Osteocyte (in vitro differentiated cells): ENCODE results near the gene CADPS2. TPM values are rescaled to one million over a fixed set of nuclear protein-coding genes. Genes with fewer than 3 reads are reported as not detected.

Source experiments
- DNase-seq: peaks from one replicate; pipeline ENCODE4 v3.0.0; 2021; ENCODE audit warnings: mixed read lengths; ENCODE audit not compliant: unreplicated experiment; ENCODE audit errors: extremely low spot score
- H3K27ac Mint-ChIP-seq: one replicate; pipeline ENCODE4 v1.8.0; 2021; ENCODE audit warnings: mild to moderate bottlenecking, mixed read lengths; ENCODE audit not compliant: unreplicated experiment
- H3K27me3 Mint-ChIP-seq: one replicate; pipeline ENCODE4 v1.8.0; 2021; ENCODE audit warnings: mixed read lengths; ENCODE audit not compliant: unreplicated experiment
- H3K36me3 Mint-ChIP-seq: one replicate; pipeline ENCODE4 v1.8.0; 2021; ENCODE audit warnings: mixed read lengths; ENCODE audit not compliant: unreplicated experiment
- H3K4me1 Mint-ChIP-seq: one replicate; pipeline ENCODE4 v1.8.0; 2021; ENCODE audit warnings: mixed read lengths; ENCODE audit not compliant: unreplicated experiment
- H3K4me3 Mint-ChIP-seq: one replicate; pipeline ENCODE4 v1.8.0; 2021; ENCODE audit warnings: mild to moderate bottlenecking, moderate library complexity, mixed read lengths; ENCODE audit not compliant: unreplicated experiment
- H3K9me3 Mint-ChIP-seq: one replicate; pipeline ENCODE4 v1.8.0; 2021; ENCODE audit warnings: mixed read lengths; ENCODE audit not compliant: unreplicated experiment
- total RNA-seq: library from RNA; stranded (reverse); gene quantifications from 2 replicates; pipeline ENCODE4 v1.2.1, GENCODE V29; 2021
- TF ChIP-seq, protein P1 (sequence below): fragments of 200-600 bp; sonication (generic); IDR thresholded peaks from 2 replicates; pipeline ENCODE4 v1.5.0; 2021; ENCODE audit warnings: antibody characterized with exemption, mild to moderate bottlenecking, moderate library complexity

Gene CADPS2
- total RNA-seq, 1 donor from 2014 or later: 0.81 TPM

DNA sequence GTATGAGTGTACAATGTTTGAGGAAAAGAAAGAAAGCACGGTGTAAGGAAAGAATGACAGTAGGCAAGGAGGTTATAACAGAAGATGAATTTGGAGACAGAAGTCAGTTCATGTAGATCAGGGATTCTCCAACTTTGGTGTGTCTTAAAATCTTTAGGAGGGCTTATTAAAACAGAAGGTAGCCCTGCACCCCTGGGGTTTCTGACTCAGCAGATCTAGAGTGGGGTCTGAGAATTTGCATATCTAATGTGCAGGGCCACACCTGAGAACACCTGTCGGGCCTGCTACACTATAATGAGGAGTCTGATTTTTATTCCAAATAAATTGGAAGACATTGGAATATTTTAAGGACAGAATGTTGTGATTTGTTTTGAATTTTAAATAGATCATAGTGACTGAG lies 307.9 kb downstream of the CADPS2 start:
- DNase-seq: no peak
- no peaks in the 10 kb centered on the region for H3K4me1 Mint-ChIP-seq
- TF ChIP-seq, protein P1, sequence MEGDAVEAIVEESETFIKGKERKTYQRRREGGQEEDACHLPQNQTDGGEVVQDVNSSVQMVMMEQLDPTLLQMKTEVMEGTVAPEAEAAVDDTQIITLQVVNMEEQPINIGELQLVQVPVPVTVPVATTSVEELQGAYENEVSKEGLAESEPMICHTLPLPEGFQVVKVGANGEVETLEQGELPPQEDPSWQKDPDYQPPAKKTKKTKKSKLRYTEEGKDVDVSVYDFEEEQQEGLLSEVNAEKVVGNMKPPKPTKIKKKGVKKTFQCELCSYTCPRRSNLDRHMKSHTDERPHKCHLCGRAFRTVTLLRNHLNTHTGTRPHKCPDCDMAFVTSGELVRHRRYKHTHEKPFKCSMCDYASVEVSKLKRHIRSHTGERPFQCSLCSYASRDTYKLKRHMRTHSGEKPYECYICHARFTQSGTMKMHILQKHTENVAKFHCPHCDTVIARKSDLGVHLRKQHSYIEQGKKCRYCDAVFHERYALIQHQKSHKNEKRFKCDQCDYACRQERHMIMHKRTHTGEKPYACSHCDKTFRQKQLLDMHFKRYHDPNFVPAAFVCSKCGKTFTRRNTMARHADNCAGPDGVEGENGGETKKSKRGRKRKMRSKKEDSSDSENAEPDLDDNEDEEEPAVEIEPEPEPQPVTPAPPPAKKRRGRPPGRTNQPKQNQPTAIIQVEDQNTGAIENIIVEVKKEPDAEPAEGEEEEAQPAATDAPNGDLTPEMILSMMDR: no peak
- H3K9me3 Mint-ChIP-seq: no peaks in the 10 kb centered on the region
- no peaks in the 10 kb centered on the region for H3K27me3 Mint-ChIP-seq
- no peak overlapping the region for H3K4me3 Mint-ChIP-seq
- no peaks in the 10 kb centered on the region for H3K36me3 Mint-ChIP-seq
- H3K27ac Mint-ChIP-seq: no peak overlapping the region

DNA sequence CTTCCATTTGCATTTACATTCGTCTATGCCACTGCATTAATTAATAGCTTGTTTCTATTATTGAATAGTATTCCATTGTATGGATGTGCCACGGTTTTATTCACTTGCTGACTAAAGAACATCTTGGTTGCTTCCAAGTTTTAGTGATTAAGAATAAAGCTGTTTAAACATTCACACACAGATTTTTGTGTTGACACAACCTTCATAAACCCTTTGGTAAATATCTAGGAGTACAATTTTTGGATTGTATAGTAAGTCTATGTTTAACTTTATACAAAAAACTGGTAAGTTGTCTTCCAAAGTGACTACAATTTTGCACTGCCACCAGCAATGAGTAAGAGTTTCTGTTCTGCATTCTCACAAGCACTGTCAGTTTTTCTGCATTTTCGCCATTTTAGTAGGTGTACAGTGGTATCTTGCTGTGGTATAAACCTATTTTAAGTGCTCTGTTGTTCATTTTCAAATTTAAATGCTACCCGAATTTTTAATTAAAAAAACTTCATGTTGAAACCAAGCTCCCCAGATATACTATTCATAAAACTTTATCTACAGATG lies 308.7 kb downstream of the CADPS2 start:
- Mint-ChIP-seq H3K27me3 (no peaks in the 10 kb centered on the region), H3K36me3 (no peaks in the 10 kb centered on the region), H3K4me1 (no peaks in the 10 kb centered on the region), H3K4me3 (no peak overlapping the region), H3K27ac (no peak overlapping the region), H3K9me3 (no peaks in the 10 kb centered on the region)
- no peak for DNase-seq
- TF ChIP-seq, protein P1: no peak

DNA sequence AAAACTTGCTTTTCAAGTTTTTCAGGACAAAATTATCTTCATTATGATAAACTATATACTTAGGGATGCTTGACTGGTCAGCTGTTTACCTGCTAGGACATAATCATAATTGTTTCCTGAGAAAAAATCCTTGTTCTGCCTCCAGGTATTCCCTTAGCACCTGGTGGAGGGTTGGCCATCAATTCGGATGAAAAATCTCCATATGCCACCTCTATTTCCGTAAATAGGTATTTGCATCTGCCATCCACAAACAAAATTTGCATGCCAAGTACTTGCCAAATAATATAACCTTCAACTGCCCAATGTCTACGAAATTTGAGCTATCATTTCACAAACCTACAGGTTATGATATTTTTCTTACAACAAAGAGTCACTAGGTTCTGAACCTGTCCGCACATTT lies 313.6 kb downstream of the CADPS2 start:
- no peak overlapping the region for H3K27ac Mint-ChIP-seq
- no peaks in the 10 kb centered on the region for H3K36me3 Mint-ChIP-seq
- no peaks in the 10 kb centered on the region for H3K4me1 Mint-ChIP-seq
- H3K27me3 Mint-ChIP-seq: no peaks in the 10 kb centered on the region
- TF ChIP-seq, protein P1: no peak
- H3K4me3 Mint-ChIP-seq: no peak overlapping the region
- DNase-seq: no peak
- no peaks in the 10 kb centered on the region for H3K9me3 Mint-ChIP-seq

DNA sequence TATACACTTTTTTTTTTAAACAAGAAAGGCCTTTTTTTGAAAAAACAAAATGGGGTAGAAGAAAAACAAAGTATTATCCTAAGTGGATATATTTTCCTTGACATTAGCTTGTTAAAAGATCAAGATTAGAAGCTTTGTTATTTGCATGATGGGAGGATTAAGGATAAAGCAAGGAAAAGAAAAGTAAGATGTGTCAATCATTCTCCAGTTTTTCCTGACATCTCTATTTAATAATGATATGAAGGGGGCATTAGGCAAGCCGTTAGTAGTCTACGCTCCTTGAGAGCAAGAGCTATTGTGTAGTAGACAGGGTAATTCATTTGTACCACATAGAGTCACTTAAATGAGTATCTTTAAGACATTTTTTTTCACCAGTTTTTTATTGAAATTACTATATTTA lies 324.9 kb downstream of the CADPS2 start:
- Mint-ChIP-seq H3K9me3 (no peaks in the 10 kb centered on the region), H3K4me1 (no peaks in the 10 kb centered on the region), H3K36me3 (no peaks in the 10 kb centered on the region), H3K27ac (no peak overlapping the region), H3K27me3 (peaks cover 6% of the 10 kb centered on the region), H3K4me3 (no peak overlapping the region)
- DNase-seq: no peak
- TF ChIP-seq, protein P1: no peak

GRCh38 chr7:122556873-122557542 lies 329.3 kb downstream of the CADPS2 start:
- no peaks in the 10 kb centered on the region for H3K36me3 Mint-ChIP-seq
- DNase-seq: no peak
- H3K4me1 Mint-ChIP-seq: no peaks in the 10 kb centered on the region
- H3K4me3 Mint-ChIP-seq: no peak overlapping the region
- no peak overlapping the region for H3K27ac Mint-ChIP-seq
- peaks cover 7% of the 10 kb centered on the region for H3K27me3 Mint-ChIP-seq
- H3K9me3 Mint-ChIP-seq: no peaks in the 10 kb centered on the region
- TF ChIP-seq, protein P1: no peak
